Stimulated activated CD4-positive, alpha-beta T cell treated with anti-CD3 and anti-CD28 coated beads, Interleukin-2, amount 100 ng/mL, for 24 hours (primary cell): Measurements from ENCODE around the gene NPAS3.

Experiments
- DNase-seq, 2 donors: peaks; one replicate each; pipeline ENCODE4 v3.0.0-alpha.2; 2020

The NPAS3 gene

GRCh38 chr14:33188880-33189279 is 250.2 kb downstream of the NPAS3 start:
- DNase-seq = no peak

- no peak for DNase-seq
These were observed 253.2 kb downstream of the NPAS3 start for GRCh38 chr14:33191855-33192254.

GRCh38 chr14:33194551-33194950 is 255.9 kb downstream of the NPAS3 start:
- no peak for DNase-seq

- no peak for DNase-seq
These were observed 260.0 kb downstream of the NPAS3 start for GRCh38 chr14:33198684-33199083.

GRCh38 chr14:33201116-33201515 is 262.4 kb downstream of the NPAS3 start:
- DNase-seq = no peak

GRCh38 chr14:33206981-33207380 is 268.3 kb downstream of the NPAS3 start:
- DNase-seq = no peak

GRCh38 chr14:33207467-33208017 is 268.9 kb downstream of the NPAS3 start:
- DNase-seq = no peak

- no peak for DNase-seq
These were observed 271.6 kb downstream of the NPAS3 start for GRCh38 chr14:33210311-33210710.

- DNase-seq = no peak
These were observed 279.3 kb downstream of the NPAS3 start for GRCh38 chr14:33218026-33218425.

GRCh38 chr14:33219957-33220356 is 281.3 kb downstream of the NPAS3 start:
- DNase-seq = no peak

GRCh38 chr14:33229269-33229929 is 290.7 kb downstream of the NPAS3 start:
- DNase-seq = no peak

GRCh38 chr14:33230021-33230420 is 291.3 kb downstream of the NPAS3 start:
- no peak for DNase-seq

- DNase-seq = no peak
These were observed 293.4 kb downstream of the NPAS3 start for GRCh38 chr14:33232031-33232430.

GRCh38 chr14:33237115-33237740 is 298.5 kb downstream of the NPAS3 start:
- no peak for DNase-seq

GRCh38 chr14:33239465-33239864 is 300.8 kb downstream of the NPAS3 start:
- no peak for DNase-seq

- DNase-seq = no peak
These were observed 301.8 kb downstream of the NPAS3 start for GRCh38 chr14:33240466-33240865.

GRCh38 chr14:33241331-33241730 is 302.7 kb downstream of the NPAS3 start:
- no peak for DNase-seq

- DNase-seq = no peak
These were observed 310.6 kb downstream of the NPAS3 start for GRCh38 chr14:33249233-33249820.

GRCh38 chr14:33250963-33251362 is 312.3 kb downstream of the NPAS3 start:
- DNase-seq = no peak

- DNase-seq = no peak
These were observed 315.7 kb downstream of the NPAS3 start for GRCh38 chr14:33254342-33254741.

- DNase-seq = no peak
These were observed 316.2 kb downstream of the NPAS3 start for GRCh38 chr14:33254861-33255395.

GRCh38 chr14:33257796-33258195 is 319.1 kb downstream of the NPAS3 start:
- DNase-seq = no peak

- no peak for DNase-seq
These were observed 321.1 kb downstream of the NPAS3 start for GRCh38 chr14:33259764-33260163.

GRCh38 chr14:33271216-33271615 is 332.5 kb downstream of the NPAS3 start:
- DNase-seq = no peak
